Right ventricle myocardium inferior (tissue), 1 donor: Measurements from ENCODE around the gene CAMTA2. TPM values are rescaled to one million over a fixed set of nuclear protein-coding genes. Genes with fewer than 3 reads are reported as not detected.

Experiments used
- ATAC-seq: fragments of 200-7000 bp; cut with Tn5 transposase; one replicate; pipeline ENCODE4 v1.9.1; 2020; ENCODE audit warnings: mild to moderate bottlenecking, moderate library complexity
- DNase-seq: peaks from one replicate; pipeline ENCODE4 v3.0.0; 2021; ENCODE audit errors: missing footprints
- intact Hi-C: fragments of 100-400 bp; cut with DNase I; formaldehyde crosslinking; loops from one replicate; pipeline ENCODE4 v1.11.0; 2022
- total RNA-seq: library from RNA; stranded (reverse); fragmentation: NEBNext Ultra II Directional; extraction: Animal tissue kit (Norgen Biotek cat#: 25700); gene quantifications from one replicate; pipeline ENCODE4 v1.2.1, GENCODE V29; 2021
- donor health status: DM: no; HTN: yes; CAD: no; lungs with severe emphysema.

CAMTA2 gene
- total RNA-seq, 1 donor from 2014 or later, result 37.1 TPM

GRCh38 chr17:5002121-5002788 lies 14.8 kb upstream of the CAMTA2 start:
- no peak for DNase-seq
- no peak for ATAC-seq
- intact Hi-C loops, result no loop called here

DNA sequence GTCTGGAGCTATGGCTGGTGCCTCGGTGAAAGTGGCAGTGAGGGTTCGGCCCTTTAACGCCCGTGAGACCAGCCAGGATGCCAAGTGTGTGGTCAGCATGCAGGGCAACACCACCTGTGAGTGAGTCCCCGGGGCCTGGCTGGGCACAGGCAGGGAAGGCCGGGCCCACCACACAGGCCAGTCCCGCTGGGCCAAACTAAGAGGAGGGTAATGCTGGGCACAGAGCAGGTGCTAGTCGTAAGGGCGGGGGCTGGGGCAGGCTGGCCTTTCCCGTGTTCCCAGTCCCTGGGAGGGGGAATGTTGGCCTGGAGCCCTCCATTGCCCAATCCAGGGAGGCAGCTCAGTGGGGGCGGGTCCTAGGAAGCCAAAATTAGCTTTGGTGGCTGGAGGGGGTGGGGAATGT lies 12.8 kb upstream of the CAMTA2 start:
- intact Hi-C loops, result no loop called here
- peak; percentile 91 for DNase-seq
- ATAC-seq, result peak; percentile 63

DNA sequence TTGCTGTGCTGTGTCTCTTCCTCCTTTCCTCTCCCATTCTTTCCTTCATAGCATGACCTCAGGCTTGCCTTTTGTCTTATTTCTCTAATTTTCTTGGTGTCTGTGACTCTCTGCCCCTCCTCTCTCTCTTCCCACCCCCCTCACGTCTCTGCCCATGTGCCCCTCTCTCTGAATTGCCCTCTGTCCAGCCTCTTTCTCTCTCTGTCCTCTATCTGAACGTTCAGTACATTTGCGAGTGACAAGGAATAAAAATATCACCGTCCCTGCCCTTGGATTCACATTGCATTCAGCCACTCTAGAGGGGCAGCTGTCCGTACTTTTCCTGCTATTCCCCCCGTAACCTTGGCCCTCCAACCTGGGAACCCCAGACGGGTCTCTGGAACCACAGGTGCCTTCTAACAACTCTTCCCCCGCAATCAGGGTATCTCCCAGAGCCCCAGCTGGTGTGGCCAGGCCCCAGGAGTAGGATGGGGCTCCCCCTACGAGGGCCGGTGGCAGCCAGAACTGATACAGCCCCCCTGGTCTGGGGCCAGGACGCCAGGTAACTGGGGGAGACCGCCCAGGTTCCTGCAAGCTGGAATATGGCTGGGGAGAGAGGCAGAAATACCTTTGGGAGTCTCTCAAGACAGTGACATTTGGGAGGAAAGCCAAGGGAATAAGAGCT lies 12.1 kb upstream of the CAMTA2 start:
- intact Hi-C loops, result no loop called here
- ATAC-seq (peak; percentile 14), DNase-seq (no peak)

- ATAC-seq (no peak), DNase-seq (no peak)
- intact Hi-C loops, result no loop called here
These were observed 11.4 kb upstream of the CAMTA2 start for GRCh38 chr17:4998732-4999429.

- DNase-seq (peak; percentile 80), ATAC-seq (peak; percentile 6)
- intact Hi-C loops, result no loop called here
These were observed 10.7 kb upstream of the CAMTA2 start for GRCh38 chr17:4998027-4998731.

DNA sequence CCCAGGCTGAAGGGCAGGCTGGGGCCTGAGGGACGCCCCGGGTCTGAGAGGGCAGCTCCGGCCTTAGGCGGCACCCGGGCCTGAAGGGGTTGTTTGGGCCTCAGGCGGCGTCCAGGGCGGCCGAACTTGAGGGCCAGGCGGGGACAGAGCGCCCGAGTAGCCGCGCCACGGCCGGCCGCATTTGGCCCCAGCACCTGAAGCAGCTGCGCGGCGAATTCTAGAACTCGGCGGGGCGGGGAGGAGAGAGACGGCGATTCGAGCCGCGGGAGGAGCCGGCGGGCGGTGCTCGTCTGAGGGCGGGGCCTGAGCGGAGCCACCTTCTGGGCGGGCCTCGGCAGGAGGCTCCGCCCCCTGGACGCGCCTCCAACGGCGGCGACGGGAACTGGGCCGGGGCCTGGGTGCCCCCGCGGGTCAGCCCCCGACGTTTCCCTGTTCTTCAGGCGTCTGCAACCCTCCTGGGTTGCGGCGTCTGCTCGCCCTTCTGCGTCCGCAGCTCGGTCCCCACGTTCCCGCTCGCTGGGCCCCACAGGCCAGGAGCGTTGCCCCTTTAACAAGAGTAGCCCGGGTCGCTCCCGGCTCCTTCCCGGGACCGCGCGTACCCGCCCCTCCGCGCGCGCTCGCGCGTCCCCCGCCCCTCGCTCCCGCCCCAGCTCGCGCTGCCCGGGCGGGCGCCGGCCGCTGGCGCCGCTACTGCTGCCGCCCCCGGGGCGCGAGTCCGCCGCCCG lies 10.0 kb upstream of the CAMTA2 start, which contains the start of the genes INCA1 and KIF1C:
TSS of gene INCA1 (minus strand) at position 221 of the 725 bp plus-strand sequence. CDS start 3,085 bp downstream, outside the sequence.
TSS of gene KIF1C (plus strand) at position 649 of the 725 bp plus-strand sequence. CDS start 2,297 bp downstream, outside the sequence.
- ATAC-seq, result peak; percentile 91
- DNase-seq, result peak; percentile 97
- intact Hi-C loops, result no loop called here

DNA sequence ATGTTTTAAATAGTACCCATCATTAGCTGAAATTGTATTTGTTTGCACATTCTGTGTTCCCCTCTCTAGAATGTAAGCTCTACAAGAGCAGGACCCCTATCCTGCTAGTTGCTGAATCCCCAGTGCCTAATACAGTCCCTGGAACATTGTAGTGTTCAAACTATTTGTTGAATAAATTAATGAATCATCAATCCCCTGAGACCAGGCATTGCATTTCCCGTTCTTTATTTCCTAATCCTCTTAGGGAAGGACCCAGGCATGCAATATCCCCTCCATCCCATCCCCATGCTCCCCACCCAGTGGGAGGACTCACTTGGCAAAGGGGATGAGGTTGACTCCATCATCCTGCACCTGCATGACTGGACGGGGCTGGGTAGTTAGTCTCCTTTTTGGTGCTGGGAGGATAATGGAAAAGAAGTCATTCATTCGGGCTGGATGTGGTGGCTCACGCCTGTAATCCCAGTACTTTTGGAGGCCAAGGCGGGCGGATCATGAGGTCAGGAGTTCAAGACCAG lies 6.7 kb upstream of the CAMTA2 start:
- DNase-seq (no peak), ATAC-seq (no peak)
- intact Hi-C loops, result no loop called here

GRCh38 chr17:4987767-4988567 lies 492 bp upstream of the CAMTA2 start:
- intact Hi-C loops, result loop anchor here (1.0 to 5.0 kb wide), 3 partner anchors 20 to 79 kb away; partner anchors contain the start of gene PFN1
- ATAC-seq (peak; percentile 43), DNase-seq (no peak)

DNA sequence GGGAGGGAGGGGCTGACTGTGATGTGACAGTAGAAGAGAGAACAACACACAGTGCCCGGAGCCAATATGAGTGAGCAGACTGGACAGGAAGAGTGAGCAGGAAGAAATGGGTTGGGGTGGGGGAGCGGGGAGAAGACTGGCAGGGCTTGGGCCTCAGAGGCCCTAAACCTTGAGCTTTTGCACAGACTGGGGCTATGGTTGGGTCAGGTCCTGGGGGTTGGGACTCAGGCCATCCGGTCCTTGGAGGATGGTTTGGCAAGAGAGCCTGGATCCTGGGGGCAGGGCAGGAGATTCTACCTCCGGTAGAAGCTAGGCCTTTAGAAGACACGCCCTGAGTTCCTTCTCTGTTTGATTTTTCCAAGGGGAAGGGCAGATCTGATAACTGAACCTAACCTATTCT lies 1.1 kb downstream of the CAMTA2 start:
- intact Hi-C loops, result loop anchor here (5.0 kb wide), 1 partner anchor 39 kb away; the partner anchor contains the start of gene PFN1
- no peak for ATAC-seq
- DNase-seq, result no peak

DNA sequence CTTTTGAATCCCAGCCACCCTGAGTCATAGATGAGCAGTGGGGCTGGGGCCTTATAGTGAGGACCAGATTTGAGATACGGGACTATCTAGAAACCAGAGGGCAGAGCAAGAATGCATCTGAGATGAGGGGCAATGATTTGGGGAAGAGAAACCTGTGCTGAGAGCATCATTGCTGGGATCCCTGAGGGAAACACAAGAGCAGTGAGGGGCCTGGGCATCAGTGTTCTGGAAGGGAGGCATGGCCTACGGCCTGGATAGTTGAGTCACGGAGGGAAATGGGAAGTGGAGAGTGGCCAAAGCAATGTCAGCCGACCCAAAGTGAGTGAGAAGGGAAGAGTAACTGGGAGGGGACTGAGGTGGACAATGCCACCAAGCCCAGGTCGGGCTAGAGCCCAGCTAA lies 5.2 kb downstream of the CAMTA2 start:
- intact Hi-C loops, result no loop called here
- ATAC-seq (no peak), DNase-seq (no peak)

DNA sequence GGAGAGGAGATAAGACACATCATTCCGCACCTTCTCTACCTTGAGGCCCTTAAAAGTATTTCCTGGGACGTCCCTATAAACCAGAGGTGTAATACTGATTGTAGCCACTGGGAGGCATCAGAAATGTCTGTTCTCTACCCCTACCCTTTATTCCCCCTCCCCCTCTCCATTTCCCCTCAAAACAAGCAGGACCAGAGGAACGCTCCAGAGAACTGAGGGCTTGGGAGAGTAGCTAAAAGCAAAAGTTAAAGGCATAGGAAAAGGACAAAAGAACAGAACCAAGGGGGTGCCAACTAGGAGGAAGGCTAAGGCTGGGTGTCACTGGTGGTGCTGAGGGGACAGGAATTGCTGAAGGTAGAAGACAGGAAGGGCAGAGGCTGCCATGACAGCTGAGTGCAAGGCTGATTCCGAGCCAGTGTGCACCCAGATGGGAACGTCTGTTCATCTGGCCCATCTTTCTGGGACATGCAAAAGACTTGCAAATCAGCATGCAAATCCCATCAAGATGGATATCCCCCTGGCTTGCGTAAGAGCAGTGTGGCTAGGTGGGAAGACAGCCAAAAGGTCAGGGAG lies 6.7 kb downstream of the CAMTA2 start:
- intact Hi-C loops, result loop anchor here (2.0 kb wide), 1 partner anchor 82 kb away; no protein-coding TSS in a partner anchor
- DNase-seq (no peak), ATAC-seq (no peak)

- no peak for ATAC-seq
- intact Hi-C loops, result no loop called here
- no peak for DNase-seq
These were observed 8.7 kb downstream of the CAMTA2 start for GRCh38 chr17:4978726-4979125.

DNA sequence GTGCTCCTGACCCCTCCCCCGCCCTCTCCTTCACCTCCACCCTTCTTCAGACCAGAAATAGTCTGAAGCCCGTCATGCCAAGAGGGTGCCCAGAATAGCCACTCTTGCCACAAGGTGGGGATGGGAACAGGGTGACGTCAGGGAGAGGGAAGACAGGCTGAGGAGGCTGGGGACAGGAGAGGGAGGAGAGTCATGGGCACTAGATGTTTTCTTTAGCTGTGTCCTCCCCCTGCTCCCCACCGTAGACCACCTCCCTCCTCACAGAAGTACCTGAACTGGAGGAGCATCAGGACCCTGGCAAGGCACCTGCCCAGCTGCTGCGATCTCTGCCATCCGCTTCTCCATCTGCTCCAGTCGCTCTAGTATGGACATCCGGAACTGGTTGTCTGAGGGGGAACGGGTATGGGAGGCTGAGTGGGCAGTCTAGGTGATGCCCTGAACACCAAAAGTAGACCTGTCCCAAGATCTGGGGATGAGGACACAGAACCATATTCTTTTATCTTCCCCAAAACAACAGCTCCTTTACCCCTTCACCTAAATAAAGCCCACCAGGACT lies 13.3 kb downstream of the CAMTA2 start:
- peak; percentile 71 for ATAC-seq
- intact Hi-C loops, result no loop called here
- no peak for DNase-seq

DNA sequence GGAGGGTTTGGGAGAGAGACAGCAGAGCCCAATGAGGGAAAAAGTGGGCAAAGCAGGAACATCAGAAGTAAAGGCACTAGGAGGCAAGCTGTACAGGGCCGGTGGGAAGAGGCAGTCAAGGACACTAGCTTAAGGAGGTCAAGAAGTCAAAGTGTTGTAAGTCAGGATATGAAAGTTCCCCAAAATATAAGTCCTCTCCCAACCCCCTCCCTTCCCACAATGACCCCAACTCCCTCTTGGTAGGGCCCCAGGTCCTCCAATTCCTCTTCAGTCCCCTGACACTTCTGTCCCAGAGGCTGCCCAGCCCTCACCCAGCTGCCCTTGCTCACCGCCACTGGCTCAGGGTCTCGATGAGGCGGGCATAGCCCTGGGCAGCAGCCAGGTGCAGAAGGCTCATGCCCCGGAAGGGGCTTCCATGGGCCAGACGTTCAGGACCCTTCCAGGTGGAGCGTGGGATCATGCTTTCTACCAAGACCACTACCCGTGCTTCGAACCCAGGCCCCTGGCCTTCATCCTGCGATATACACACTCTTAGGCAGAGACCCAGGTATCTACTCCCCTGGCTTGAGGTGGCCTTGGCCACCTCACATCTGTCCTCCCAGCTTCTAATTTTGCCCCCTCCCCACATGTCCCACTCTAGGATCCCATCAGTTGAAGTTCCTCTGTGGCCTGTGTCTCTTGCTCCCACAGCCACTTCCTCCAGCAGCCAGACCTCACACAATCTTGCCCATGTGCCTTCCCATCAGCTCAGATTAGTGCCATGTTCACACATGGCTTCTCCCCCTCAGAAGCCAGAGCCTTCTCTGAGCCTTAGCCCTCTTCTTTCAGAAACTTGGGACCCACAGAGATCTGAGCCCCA lies 14.0 kb downstream of the CAMTA2 start:
- intact Hi-C loops, result no loop called here
- no peak for DNase-seq
- peak; percentile 0 for ATAC-seq

- intact Hi-C loops, result no loop called here
- ATAC-seq (no peak), DNase-seq (no peak)
These were observed 14.7 kb downstream of the CAMTA2 start for GRCh38 chr17:4972752-4973151.

DNA sequence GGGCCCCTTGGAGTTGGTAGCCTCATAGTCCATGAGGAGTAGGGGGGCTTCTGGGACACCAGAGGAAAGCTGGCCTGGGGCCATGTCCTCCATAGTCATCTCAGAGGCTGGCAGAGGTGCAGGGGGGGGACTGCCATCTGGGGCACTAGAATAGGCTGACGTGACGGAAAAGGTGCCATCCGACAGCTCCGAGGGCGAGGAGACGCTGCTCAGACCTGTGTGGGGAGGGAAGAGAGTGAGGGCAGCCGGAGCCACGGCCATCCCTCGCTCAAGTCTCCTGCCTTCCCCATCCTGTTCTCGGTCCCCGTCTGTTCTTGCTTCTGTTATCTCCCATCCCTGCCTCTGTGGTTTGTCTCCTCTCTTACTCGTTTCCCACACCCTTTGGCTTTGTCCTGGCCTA lies 15.2 kb downstream of the CAMTA2 start:
- DNase-seq (no peak), ATAC-seq (no peak)
- intact Hi-C loops, result no loop called here
